CD4-positive, alpha-beta T cell treated with Interleukin-4 for 4 hours (primary cell): ENCODE measurements around the gene NR4A1.

Experiments used
- DNase-seq: peaks from one replicate; pipeline ENCODE4 v3.0.0-alpha.2; 2020

Gene NR4A1

DNA sequence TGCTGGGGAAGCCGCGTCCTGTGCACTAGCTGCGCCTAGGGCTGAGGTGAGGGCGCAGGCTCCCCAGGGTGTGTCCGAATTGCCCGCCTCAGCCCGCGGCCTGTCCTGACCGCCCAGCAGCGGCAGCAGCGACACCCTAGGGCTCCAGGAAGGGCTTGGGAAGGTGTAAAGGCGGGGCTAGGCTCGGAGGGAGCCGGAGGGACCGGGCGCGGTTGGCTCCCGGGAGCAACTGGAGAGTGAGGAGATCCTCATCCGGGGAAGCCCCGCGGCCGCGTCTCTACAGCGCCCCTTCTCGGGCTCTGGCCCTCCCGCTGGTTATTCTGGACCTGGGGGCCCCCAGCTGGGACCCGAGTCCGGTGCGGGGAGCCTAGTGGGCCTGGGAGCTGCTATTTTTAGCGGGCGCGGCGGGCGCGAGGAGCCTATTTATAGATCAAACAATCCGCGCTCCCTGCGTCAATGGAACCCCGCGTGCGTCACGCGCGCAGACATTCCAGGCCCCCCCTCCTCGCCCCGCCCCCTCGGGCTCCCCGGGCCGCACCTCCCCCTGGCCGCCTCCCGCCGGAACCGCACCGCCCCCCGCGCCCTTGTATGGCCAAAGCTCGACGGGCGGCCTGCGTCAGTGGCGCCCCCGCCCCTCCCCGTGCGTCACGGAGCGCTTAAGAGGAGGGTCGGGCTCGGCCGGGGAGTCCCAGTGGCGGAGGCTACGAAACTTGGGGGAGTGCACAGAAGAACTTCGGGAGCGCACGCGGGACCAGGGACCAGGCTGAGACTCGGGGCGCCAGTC is at the start of gene NR4A1:
Gene NR4A1 (plus strand): TSS at position 685 of the 784 bp plus-strand sequence. CDS start 2,887 bp downstream, outside the sequence.
- peak; percentile 95 for DNase-seq

DNA sequence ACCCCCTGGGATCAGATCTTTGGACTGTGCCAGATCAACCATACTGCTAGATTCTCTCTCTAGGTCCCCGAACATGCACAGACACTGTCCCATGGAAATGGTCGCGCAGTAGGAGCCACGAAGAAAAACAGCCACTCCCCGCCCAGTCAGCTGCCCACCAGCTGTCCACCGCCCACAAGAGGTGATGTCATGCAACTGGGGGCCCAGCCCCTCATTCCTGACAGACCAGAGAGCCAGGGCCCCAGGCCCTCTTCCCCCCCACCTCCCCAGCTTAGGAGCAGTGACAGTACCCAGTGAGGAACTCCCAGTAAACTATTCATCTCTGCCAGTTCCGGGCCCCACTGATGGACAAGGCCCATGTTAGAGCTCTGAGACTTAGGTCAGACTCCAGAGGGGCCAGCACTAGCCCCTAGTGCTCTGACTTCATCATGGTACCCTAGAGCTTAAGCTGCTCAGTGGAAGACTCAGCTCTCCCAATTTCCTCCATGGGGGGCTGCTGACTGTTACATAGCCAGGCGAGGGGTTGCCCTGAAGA is 48.2 kb upstream of the NR4A1 start:
- no peak for DNase-seq

- no peak for DNase-seq
Observed at GRCh38 chr12:52003591-52003990, 47.7 kb upstream of the NR4A1 start.

GRCh38 chr12:52004042-52004648 is 47.1 kb upstream of the NR4A1 start:
- no peak for DNase-seq

- no peak for DNase-seq
Observed at GRCh38 chr12:52005218-52005902, 45.9 kb upstream of the NR4A1 start.

GRCh38 chr12:52005903-52006703 is 45.1 kb upstream of the NR4A1 start:
- DNase-seq: peak; percentile 26

DNA sequence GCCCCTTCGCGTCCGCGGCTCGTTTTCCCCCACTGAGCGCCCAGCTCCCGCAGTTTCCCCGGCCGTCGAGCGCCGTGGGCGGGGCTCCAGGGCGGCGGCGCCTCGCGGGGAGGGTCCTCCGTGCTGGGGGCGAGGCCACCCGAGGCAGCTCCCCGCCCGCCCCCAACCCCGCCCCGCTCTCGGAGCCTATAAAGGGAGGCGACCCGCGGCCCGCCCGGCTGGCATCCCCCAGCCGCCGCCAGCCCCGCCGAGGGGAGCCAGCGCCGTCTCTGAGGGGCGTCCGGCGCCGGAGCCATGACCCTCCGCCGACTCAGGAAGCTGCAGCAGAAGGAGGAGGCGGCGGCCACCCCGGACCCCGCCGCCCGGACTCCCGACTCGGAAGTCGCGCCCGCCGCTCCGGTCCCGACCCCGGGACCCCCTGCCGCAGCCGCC is 44.5 kb upstream of the NR4A1 start, which contains the start of gene TAMALIN:
Gene TAMALIN (plus strand): TSS at position 221 of the 432 bp plus-strand sequence. CDS start 74 bp downstream, at position 295.
- peak; percentile 74 for DNase-seq

- DNase-seq: peak; percentile 35
Observed at GRCh38 chr12:52007158-52007921, 43.9 kb upstream of the NR4A1 start.

DNA sequence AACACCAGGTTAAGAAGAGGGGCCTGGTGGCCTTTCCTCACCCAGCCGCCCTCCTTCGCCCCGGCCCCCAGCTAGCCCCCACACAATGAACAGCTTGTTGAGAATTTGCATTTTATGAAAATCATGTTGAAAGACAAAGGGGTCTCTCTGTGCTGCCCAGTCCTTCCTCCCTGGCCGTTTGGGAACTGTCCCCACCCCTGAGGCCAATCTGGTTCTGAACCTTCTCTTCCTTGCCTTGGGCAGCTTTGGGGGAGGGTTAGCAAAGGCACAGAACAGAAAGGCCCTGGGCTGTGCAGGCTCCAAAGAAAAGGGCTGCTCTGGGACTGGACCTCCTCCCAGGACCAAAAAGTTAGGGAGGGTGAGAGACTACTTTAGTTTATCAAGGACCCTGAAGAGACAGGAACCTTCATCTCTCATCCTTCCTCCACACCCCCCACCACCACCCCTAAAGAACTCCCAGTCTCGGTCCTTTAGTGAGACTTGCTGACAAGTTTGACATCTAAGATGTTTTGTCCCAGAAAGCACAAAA is 43.2 kb upstream of the NR4A1 start:
- DNase-seq: no peak

GRCh38 chr12:52009081-52009751 is 42.0 kb upstream of the NR4A1 start:
- DNase-seq: no peak

DNA sequence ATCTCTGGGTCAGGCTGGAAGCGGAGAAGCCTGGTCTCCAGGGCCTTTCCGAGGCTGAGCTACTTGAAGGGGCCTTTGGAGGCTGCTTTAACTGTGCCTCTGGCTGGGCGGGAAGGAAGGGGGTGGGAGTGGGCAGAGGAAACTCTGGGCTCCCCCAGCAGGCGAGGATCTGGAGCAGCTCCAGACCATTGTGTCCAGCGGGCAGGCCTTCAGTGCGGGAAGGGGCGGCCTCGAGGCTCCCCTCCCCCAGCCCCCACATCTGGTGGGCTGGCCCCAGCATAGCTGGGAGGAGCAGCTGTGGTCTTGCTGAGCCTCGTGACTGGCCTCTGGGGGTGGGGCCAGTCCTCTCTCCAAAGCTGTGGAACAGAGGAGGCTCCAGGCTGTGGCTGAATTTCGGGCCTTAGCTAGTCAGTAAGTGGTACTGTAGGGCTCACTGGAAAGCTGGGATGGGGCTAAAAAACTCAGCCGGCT is 41.1 kb upstream of the NR4A1 start:
- DNase-seq: no peak

- no peak for DNase-seq
Observed at GRCh38 chr12:52010692-52011601, 40.3 kb upstream of the NR4A1 start.

GRCh38 chr12:52011602-52012214 is 39.5 kb upstream of the NR4A1 start:
- no peak for DNase-seq

- no peak for DNase-seq
Observed at GRCh38 chr12:52013626-52014310, 37.5 kb upstream of the NR4A1 start.

DNA sequence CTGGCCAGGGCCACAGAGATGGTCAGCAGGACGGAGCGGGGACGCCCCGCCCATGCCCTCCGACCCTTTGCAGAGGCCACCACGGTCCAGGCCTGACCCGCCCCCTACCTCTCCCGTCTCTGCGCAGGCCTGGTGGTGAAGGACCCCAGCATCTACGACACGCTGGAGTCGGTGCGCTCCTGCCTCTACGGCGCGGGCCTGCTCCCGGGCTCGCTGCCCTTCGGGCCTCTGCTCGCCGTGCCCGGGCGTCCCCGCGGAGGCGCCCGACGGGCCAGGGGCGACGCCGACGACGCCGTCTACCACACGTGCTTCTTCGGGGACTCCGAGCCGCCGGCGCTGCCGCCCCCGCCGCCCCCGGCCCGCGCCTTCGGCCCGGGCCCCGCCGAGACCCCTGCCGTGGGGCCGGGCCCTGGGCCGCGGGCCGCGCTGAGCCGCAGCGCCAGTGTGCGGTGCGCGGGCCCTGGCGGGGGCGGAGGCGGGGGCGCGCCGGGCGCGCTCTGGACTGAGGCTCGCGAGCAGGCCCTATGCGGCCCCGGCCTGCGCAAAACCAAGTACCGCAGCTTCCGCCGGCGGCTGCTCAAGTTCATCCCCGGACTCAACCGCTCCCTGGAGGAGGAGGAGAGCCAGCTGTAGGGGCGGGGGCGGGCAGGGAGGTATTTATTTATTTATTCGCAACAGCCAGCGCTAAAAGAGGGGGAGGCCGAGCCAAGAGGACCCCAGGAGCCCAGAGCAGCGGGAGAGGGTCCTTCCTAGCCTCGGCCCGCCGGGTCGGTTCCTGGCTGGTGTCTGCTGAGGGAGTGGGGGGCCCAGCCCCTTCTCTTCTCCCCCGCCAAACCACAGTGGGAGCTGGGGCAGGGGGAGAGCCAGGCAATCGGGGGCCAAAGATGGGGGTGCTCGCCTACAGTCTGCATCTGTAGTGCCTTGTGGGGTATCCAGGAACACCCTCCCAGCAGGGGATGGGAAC is 36.4 kb upstream of the NR4A1 start:
- no peak for DNase-seq

GRCh38 chr12:52015532-52016041 is 35.7 kb upstream of the NR4A1 start:
- DNase-seq: no peak
